MM.1S (cell line): ENCODE results near the gene IL36B.

Source experiments
- DNase-seq: peaks from one replicate; pipeline ENCODE4 v3.0.0-alpha.2; 2015
- H2AFZ ChIP-seq: fragments of 300-600 bp; sonication (generic); 2 replicates; pipeline ENCODE4 v1.6.0; 2016; ENCODE audit warnings: antibody characterized with exemption, low read length
- H3F3A ChIP-seq: fragments of 300-600 bp; sonication (generic); 2 replicates; pipeline ENCODE4 v1.6.1; 2016; ENCODE audit warnings: mild to moderate bottlenecking, antibody characterized with exemption, low read length, moderate library complexity, mixed read lengths; ENCODE audit not compliant: insufficient read depth
- H3K27ac ChIP-seq: fragments of 300-600 bp; sonication (generic); 2 replicates; pipeline ENCODE4 v1.5.1; 2016; ENCODE audit warnings: mild to moderate bottlenecking, low read length
- H3K27me3 ChIP-seq: fragments of 300-600 bp; sonication (generic); replicated peaks from 2 replicates; pipeline ENCODE4 v1.6.0; 2016; ENCODE audit warnings: low read length; ENCODE audit not compliant: insufficient read depth
- H3K36me3 ChIP-seq: fragments of 300-600 bp; sonication (generic); replicated peaks from 2 replicates; pipeline ENCODE4 v1.6.1; 2016; ENCODE audit warnings: mild to moderate bottlenecking, low read length, mixed read lengths; ENCODE audit not compliant: insufficient read depth
- H3K4me1 ChIP-seq: fragments of 300-600 bp; sonication (generic); 2 replicates; pipeline ENCODE4 v1.6.1; 2016; ENCODE audit warnings: low read length, mixed read lengths
- H3K4me2 ChIP-seq: fragments of 300-600 bp; sonication (generic); 2 replicates; pipeline ENCODE4 v1.6.0; 2016; ENCODE audit warnings: low read depth, low read length
- H3K4me3 ChIP-seq: fragments of 300-600 bp; sonication (generic); 2 replicates; pipeline ENCODE4 v1.5.1; 2016; ENCODE audit warnings: low read length, mixed read lengths
- H3K79me2 ChIP-seq: fragments of 300-600 bp; sonication (generic); 2 replicates; pipeline ENCODE4 v1.6.1; 2016; ENCODE audit warnings: mixed run types, low read length, mixed read lengths
- H3K9ac ChIP-seq: fragments of 300-600 bp; sonication (generic); 2 replicates; pipeline ENCODE4 v1.6.1; 2016; ENCODE audit warnings: low read length, mixed read lengths
- H3K9me2 ChIP-seq: fragments of 300-600 bp; sonication (generic); replicated peaks from 2 replicates; pipeline ENCODE4 v1.6.1; 2016; ENCODE audit warnings: mild to moderate bottlenecking, low read length, mixed read lengths; ENCODE audit not compliant: insufficient read depth
- H3K9me3 ChIP-seq: fragments of 300-600 bp; sonication (generic); replicated peaks from 2 replicates; pipeline ENCODE4 v1.6.1; 2016; ENCODE audit warnings: mild to moderate bottlenecking, low read length, mixed read lengths; ENCODE audit not compliant: insufficient read depth
- H4K20me1 ChIP-seq: fragments of 300-600 bp; sonication (generic); 2 replicates; pipeline ENCODE4 v1.6.1; 2016; ENCODE audit warnings: mild to moderate bottlenecking, low read length, moderate library complexity, mixed read lengths; ENCODE audit not compliant: insufficient read depth
- CTCF ChIP-seq: fragments of 300-600 bp; sonication (generic); IDR thresholded peaks from 2 replicates; pipeline ENCODE4 v1.5.1; 2016; ENCODE audit warnings: antibody characterized with exemption, low read length, mixed read lengths
- EZH2 ChIP-seq: fragments of 300-600 bp; sonication (generic); optimal IDR thresholded peaks from 2 replicates; pipeline ENCODE3; 2017; ENCODE audit warnings: low read depth, mild to moderate bottlenecking, antibody characterized with exemption, low read length, mixed read lengths
- EZH2phosphoT487 ChIP-seq: fragments of 300-600 bp; sonication (generic); IDR thresholded peaks from 2 replicates; pipeline ENCODE4 v1.6.1; 2018; ENCODE audit warnings: antibody characterized with exemption, low read length

Gene IL36B

GRCh38 chr2:113052396-113052917, at the start of gene IL36B:
TSS of gene IL36B (minus strand) at chr2:113052867.
- no peaks in the 10 kb centered on the region for H4K20me1 ChIP-seq
- H3K4me1 ChIP-seq, result peaks cover 12% of the 10 kb centered on the region
- no peak within 1 kb of the TSS for H3K9ac ChIP-seq
- no peaks in the 10 kb centered on the region; the same call in 1 of the 2 replicates for H3K9me3 ChIP-seq
- H3K4me2 ChIP-seq, result peak within 1 kb of the TSS; percentile 31
- no peaks in the 10 kb centered on the region for H3K9me2 ChIP-seq
- TF ChIP-seq EZH2phosphoT487 (no peak), CTCF (no peak), EZH2 (no peak)
- H3F3A ChIP-seq, result peaks cover 10% of the 10 kb centered on the region
- no peak for DNase-seq
- no peaks in the 10 kb centered on the region for H3K36me3 ChIP-seq
- H2AFZ ChIP-seq, result 0 out of 2 replicates have a peak within 1 kb of the TSS, but pooled peaks have one; percentile 4
- H3K79me2 ChIP-seq, result no peaks in the 10 kb centered on the region
- no peak within 1 kb of the TSS for H3K4me3 ChIP-seq
- H3K27me3 ChIP-seq, result no peaks in the 10 kb centered on the region
- peak within 1 kb of the TSS; percentile 52; the same call in 1 of the 2 replicates for H3K27ac ChIP-seq

GRCh38 chr2:113102133-113102532, 49.5 kb upstream of the IL36B start:
- Histone ChIP-seq H2AFZ (no peak overlapping the region), H3K4me2 (no peak overlapping the region), H3K4me1 (peaks cover 5% of the 10 kb centered on the region), H4K20me1 (no peaks in the 10 kb centered on the region), H3K9me2 (no peaks in the 10 kb centered on the region), H3K27me3 (no peaks in the 10 kb centered on the region), H3K9me3 (no peaks in the 10 kb centered on the region), H3K9ac (no peak overlapping the region), H3K79me2 (no peaks in the 10 kb centered on the region), H3K36me3 (no peaks in the 10 kb centered on the region), H3F3A (no peaks in the 10 kb centered on the region), H3K4me3 (no peak overlapping the region), H3K27ac (no peak overlapping the region)
- no peak for DNase-seq
- no peak for TF ChIP-seq CTCF
- no peak for TF ChIP-seq EZH2
- TF ChIP-seq EZH2phosphoT487, result no peak

GRCh38 chr2:113098532-113098931, 45.9 kb upstream of the IL36B start:
- H3K4me3 ChIP-seq, result peak overlapping the region; percentile 52
- peak overlapping the region; percentile 55; the same call in 1 of the 2 replicates for H3K27ac ChIP-seq
- peak overlapping the region; percentile 71 for H2AFZ ChIP-seq
- no peak for DNase-seq
- no peaks in the 10 kb centered on the region for H3K36me3 ChIP-seq
- H3K27me3 ChIP-seq, result no peaks in the 10 kb centered on the region
- H3K79me2 ChIP-seq, result no peaks in the 10 kb centered on the region
- peaks cover 5% of the 10 kb centered on the region for H3K4me1 ChIP-seq
- TF ChIP-seq EZH2phosphoT487 (no peak), EZH2 (no peak), CTCF (no peak)
- no peaks in the 10 kb centered on the region for H3F3A ChIP-seq
- peak overlapping the region; percentile 28; the same call in 1 of the 2 replicates for H3K9ac ChIP-seq
- H3K9me3 ChIP-seq, result no peaks in the 10 kb centered on the region
- H4K20me1 ChIP-seq, result no peaks in the 10 kb centered on the region
- peak overlapping the region; percentile 64 for H3K4me2 ChIP-seq
- no peaks in the 10 kb centered on the region for H3K9me2 ChIP-seq
